Activated CD4-positive, CD25-positive, alpha-beta regulatory T cell (primary cell): Measurements from ENCODE around the gene SSBP3.
"Not testable (repeated sequence)": the region's sequence is repeated elsewhere in the genome, so short reads cannot be mapped to it uniquely, and the experiment has no call there.

ENCODE experiments used
- DNase-seq, 4 experiments: peaks; one replicate each; lab custom pipeline; 2025; lab: John Stamatoyannopoulos, UW

SSBP3 gene

GRCh38 chr1:54244655-54245054, 161.5 kb downstream of the SSBP3 start:
- DNase-seq, result no peak

- DNase-seq, result no peak
Measured at GRCh38 chr1:54243022-54243421, 163.2 kb downstream of the SSBP3 start.

GRCh38 chr1:54241364-54241763, 164.8 kb downstream of the SSBP3 start:
- DNase-seq, result no peak

GRCh38 chr1:54240741-54241335, 165.4 kb downstream of the SSBP3 start:
- no peak for DNase-seq

- no peak for DNase-seq
Measured at GRCh38 chr1:54239631-54240031, 166.6 kb downstream of the SSBP3 start.

GRCh38 chr1:54239035-54239383, 167.2 kb downstream of the SSBP3 start:
- no peak for DNase-seq

GRCh38 chr1:54238353-54239034, 167.7 kb downstream of the SSBP3 start:
- DNase-seq, result no peak

GRCh38 chr1:54237586-54237985, 168.6 kb downstream of the SSBP3 start:
- no peak for DNase-seq

GRCh38 chr1:54234284-54234683, 171.9 kb downstream of the SSBP3 start:
- DNase-seq, result no peak

- not testable (repeated sequence) for DNase-seq
Measured at GRCh38 chr1:54233196-54233595, 173.0 kb downstream of the SSBP3 start.

- DNase-seq, result no peak
Measured at GRCh38 chr1:54230507-54231339, 175.5 kb downstream of the SSBP3 start.

- DNase-seq, result no peak
Measured at GRCh38 chr1:54229281-54229891, 176.8 kb downstream of the SSBP3 start.

- no peak for DNase-seq
Measured at GRCh38 chr1:54228638-54229079, 177.5 kb downstream of the SSBP3 start.

- no peak for DNase-seq
Measured at GRCh38 chr1:54227891-54228310, 178.3 kb downstream of the SSBP3 start.

GRCh38 chr1:54227091-54227602, 179.0 kb downstream of the SSBP3 start:
- DNase-seq, result no peak

GRCh38 chr1:54225986-54226559, 180.1 kb downstream of the SSBP3 start:
- DNase-seq, result no peak

GRCh38 chr1:54225378-54225777, 180.8 kb downstream of the SSBP3 start:
- no peak for DNase-seq

GRCh38 chr1:54224233-54224632, 182.0 kb downstream of the SSBP3 start:
- no peak for DNase-seq

GRCh38 chr1:54223441-54224202, 182.6 kb downstream of the SSBP3 start:
- DNase-seq, result no peak

GRCh38 chr1:54222711-54223110, 183.5 kb downstream of the SSBP3 start:
- DNase-seq, result no peak

- DNase-seq, result no peak
Measured at GRCh38 chr1:54221867-54222484, 184.2 kb downstream of the SSBP3 start.
